Gastroesophageal sphincter (tissue), 3 donors: ENCODE results near the gene LNP1.

Experiments used
- EP300 ChIP-seq: sonication (generic); formaldehyde crosslinking; IDR thresholded peaks from one replicate; pipeline ENCODE4 v1.6.1; 2017; ENCODE audit warnings: antibody characterized with exemption, mild to moderate bottlenecking
- POLR2A ChIP-seq, 2 donors: fragments of 450-650 bp; IDR thresholded peaks; one replicate each; pipeline ENCODE4 v1.6.1; 2017; ENCODE audit warnings: antibody characterized with exemption in 2 of 2, mild to moderate bottlenecking in 2 of 2, moderate library complexity in 1 of 2
- POLR2AphosphoS5 ChIP-seq: sonication (generic); formaldehyde crosslinking; IDR thresholded peaks from one replicate; pipeline ENCODE4 v1.6.1; 2017; ENCODE audit warnings: antibody characterized with exemption
- TF ChIP-seq, protein P1 (sequence below), 4 experiments: fragments of 200-600 bp in 2 of 4; fragments of 450-650 bp in 2 of 4; sonication (generic) in 1 of 4; IDR thresholded peaks; one replicate each; pipeline ENCODE4 v1.5.1; 2017 to 2019; ENCODE audit warnings: antibody characterized with exemption in 4 of 4, mild to moderate bottlenecking in 2 of 4, moderate library complexity in 2 of 4

- TF ChIP-seq, protein P1, sequence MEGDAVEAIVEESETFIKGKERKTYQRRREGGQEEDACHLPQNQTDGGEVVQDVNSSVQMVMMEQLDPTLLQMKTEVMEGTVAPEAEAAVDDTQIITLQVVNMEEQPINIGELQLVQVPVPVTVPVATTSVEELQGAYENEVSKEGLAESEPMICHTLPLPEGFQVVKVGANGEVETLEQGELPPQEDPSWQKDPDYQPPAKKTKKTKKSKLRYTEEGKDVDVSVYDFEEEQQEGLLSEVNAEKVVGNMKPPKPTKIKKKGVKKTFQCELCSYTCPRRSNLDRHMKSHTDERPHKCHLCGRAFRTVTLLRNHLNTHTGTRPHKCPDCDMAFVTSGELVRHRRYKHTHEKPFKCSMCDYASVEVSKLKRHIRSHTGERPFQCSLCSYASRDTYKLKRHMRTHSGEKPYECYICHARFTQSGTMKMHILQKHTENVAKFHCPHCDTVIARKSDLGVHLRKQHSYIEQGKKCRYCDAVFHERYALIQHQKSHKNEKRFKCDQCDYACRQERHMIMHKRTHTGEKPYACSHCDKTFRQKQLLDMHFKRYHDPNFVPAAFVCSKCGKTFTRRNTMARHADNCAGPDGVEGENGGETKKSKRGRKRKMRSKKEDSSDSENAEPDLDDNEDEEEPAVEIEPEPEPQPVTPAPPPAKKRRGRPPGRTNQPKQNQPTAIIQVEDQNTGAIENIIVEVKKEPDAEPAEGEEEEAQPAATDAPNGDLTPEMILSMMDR (IDR thresholded peaks at IDR 0.05) = no peak
- no peak for TF ChIP-seq POLR2A (IDR thresholded peaks at IDR 0.05)
- TF ChIP-seq POLR2AphosphoS5 = no peak
- no peak for TF ChIP-seq EP300
Measured at GRCh38 chr3:100436951-100437350, 35.6 kb downstream of the LNP1 start.
